OCI-LY7 (cell line): ENCODE data around the gene B4GALT6. TPM values are rescaled to one million over a fixed set of nuclear protein-coding genes. Genes with fewer than 3 reads are reported as not detected.

Experiments used
- BruUV-seq: library from RNA; stranded (reverse); fragments of 400-500 nt; replicated peaks from 2 replicates; lab custom pipeline; 2021; lab: Mats Ljungman, UMichigan
- CTCF ChIA-PET: fragments of 300-600 bp; sonication (Branson Sonifier 250); formaldehyde crosslinking; loops from one replicate; lab custom pipeline; 2022; ENCODE audit warnings: antibody characterized with exemption; ENCODE audit not compliant: unreplicated experiment; lab: Charles Lee
- POLR2A ChIA-PET: fragments of 300-600 bp; sonication (Branson Sonifier 250); formaldehyde crosslinking; loops from one replicate; lab custom pipeline; 2022; ENCODE audit warnings: antibody characterized with exemption; lab: Charles Lee
- DNase-seq: peaks from one replicate; pipeline ENCODE4 v3.0.0-alpha.2; 2015; ENCODE audit warnings: low spot score
- H2AFZ ChIP-seq: fragments of 200-600 bp; sonication (generic), shearing (Covaris generic); 2 replicates; pipeline ENCODE4 v1.6.1; 2014; ENCODE audit warnings: mild to moderate bottlenecking, antibody characterized with exemption, low read length, moderate library complexity
- H3K27ac ChIP-seq: fragments of 200-600 bp; sonication (generic); 2 replicates; pipeline ENCODE4 v1.5.1; 2014; ENCODE audit warnings: mixed run types, low read depth, mild to moderate bottlenecking, moderate library complexity, low read length, inconsistent platforms; ENCODE audit not compliant: poor library complexity, severe bottlenecking
- H3K36me3 ChIP-seq: fragments of 200-600 bp; sonication (generic); 2 replicates; pipeline ENCODE4 v1.6.1; 2014; ENCODE audit warnings: mild to moderate bottlenecking, antibody characterized with exemption, low read length, moderate library complexity, mixed read lengths; ENCODE audit not compliant: insufficient read depth
- H3K4me1 ChIP-seq: fragments of 200-600 bp; sonication (generic); 2 replicates; pipeline ENCODE4 v1.5.1; 2014; ENCODE audit warnings: mild to moderate bottlenecking, low read length; ENCODE audit not compliant: insufficient read depth, poor library complexity, severe bottlenecking
- H3K4me2 ChIP-seq: fragments of 200-600 bp; sonication (generic); 2 replicates; pipeline ENCODE4 v1.6.1; 2014; ENCODE audit warnings: mild to moderate bottlenecking, low read length
- H3K4me3 ChIP-seq: fragments of 200-600 bp; sonication (generic); 2 replicates; pipeline ENCODE4 v1.5.1; 2014; ENCODE audit warnings: mild to moderate bottlenecking, low read depth, low read length; ENCODE audit not compliant: poor library complexity, severe bottlenecking
- H3K79me2 ChIP-seq: fragments of 200-600 bp; sonication (generic); 2 replicates; pipeline ENCODE4 v1.6.1; 2016; ENCODE audit warnings: low read depth, mild to moderate bottlenecking, low read length, moderate library complexity, mixed read lengths; ENCODE audit not compliant: insufficient read depth
- H3K9me2 ChIP-seq: fragments of 200-600 bp; sonication (generic); 2 replicates; pipeline ENCODE4 v1.6.1; 2016; ENCODE audit warnings: mild to moderate bottlenecking, low read length, mixed read lengths; ENCODE audit not compliant: insufficient read depth
- H3K9me3 ChIP-seq: fragments of 200-600 bp; sonication (generic); 2 replicates; pipeline ENCODE4 v1.6.1; 2014; ENCODE audit warnings: mild to moderate bottlenecking, mixed run types, low read length, mixed read lengths
- H4K20me1 ChIP-seq: fragments of 200-600 bp; sonication (generic); 2 replicates; pipeline ENCODE4 v1.6.1; 2014; ENCODE audit warnings: mild to moderate bottlenecking, antibody characterized with exemption, low read length, moderate library complexity, mixed read lengths; ENCODE audit not compliant: insufficient read depth
- EZH2phosphoT487 ChIP-seq: fragments of 200-600 bp; sonication (generic); IDR thresholded peaks from 2 replicates; pipeline ENCODE4 v1.6.1; 2018; ENCODE audit warnings: low read depth, borderline replicate concordance, mild to moderate bottlenecking, mixed run types, antibody characterized with exemption, low read length, moderate library complexity, mixed read lengths
- intact Hi-C: fragments of 100-400 bp; cut with micrococcal nuclease; formaldehyde crosslinking; loops from one replicate; pipeline ENCODE4 v1.10.0; 2022; ENCODE audit not compliant: unreplicated experiment
- total RNA-seq, 2 experiments: library from RNA; depleted of rRNA in 1 of 2; stranded (reverse); fragments of >200 nt in 1 of 2; shearing (Covaris generic) in 1 of 2; gene quantifications; 2 replicates each; pipeline ENCODE4 v1.2.3, GENCODE V29; 2014 to 2022
- TF ChIP-seq, protein P1 (sequence below): fragments of 200-600 bp; sonication (generic); conservative IDR thresholded peaks from 2 replicates; pipeline ENCODE4 v1.5.1; 2014; ENCODE audit warnings: mild to moderate bottlenecking, antibody characterized with exemption, low read length, moderate library complexity, mixed read lengths

The B4GALT6 gene
- total RNA-seq, 2 experiments from 2014 or later = 5.5 to 22.8 TPM

- intact Hi-C loops = no loop called here
- no peak overlapping the region for H3K27ac ChIP-seq
- CTCF ChIA-PET = no interaction called here
- TF ChIP-seq, protein P1, sequence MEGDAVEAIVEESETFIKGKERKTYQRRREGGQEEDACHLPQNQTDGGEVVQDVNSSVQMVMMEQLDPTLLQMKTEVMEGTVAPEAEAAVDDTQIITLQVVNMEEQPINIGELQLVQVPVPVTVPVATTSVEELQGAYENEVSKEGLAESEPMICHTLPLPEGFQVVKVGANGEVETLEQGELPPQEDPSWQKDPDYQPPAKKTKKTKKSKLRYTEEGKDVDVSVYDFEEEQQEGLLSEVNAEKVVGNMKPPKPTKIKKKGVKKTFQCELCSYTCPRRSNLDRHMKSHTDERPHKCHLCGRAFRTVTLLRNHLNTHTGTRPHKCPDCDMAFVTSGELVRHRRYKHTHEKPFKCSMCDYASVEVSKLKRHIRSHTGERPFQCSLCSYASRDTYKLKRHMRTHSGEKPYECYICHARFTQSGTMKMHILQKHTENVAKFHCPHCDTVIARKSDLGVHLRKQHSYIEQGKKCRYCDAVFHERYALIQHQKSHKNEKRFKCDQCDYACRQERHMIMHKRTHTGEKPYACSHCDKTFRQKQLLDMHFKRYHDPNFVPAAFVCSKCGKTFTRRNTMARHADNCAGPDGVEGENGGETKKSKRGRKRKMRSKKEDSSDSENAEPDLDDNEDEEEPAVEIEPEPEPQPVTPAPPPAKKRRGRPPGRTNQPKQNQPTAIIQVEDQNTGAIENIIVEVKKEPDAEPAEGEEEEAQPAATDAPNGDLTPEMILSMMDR = no peak
- no peak for TF ChIP-seq EZH2phosphoT487
- no peaks in the 10 kb centered on the region for H3K9me3 ChIP-seq
- no peak for DNase-seq
- no peaks in the 10 kb centered on the region for H3K9me2 ChIP-seq
- H3K4me1 ChIP-seq = peaks cover 29% of the 10 kb centered on the region
- H4K20me1 ChIP-seq = no peaks in the 10 kb centered on the region
- no TSS peak for BruUV-seq
- H3K36me3 ChIP-seq = peaks cover 27% of the 10 kb centered on the region
- no peak overlapping the region for H3K4me2 ChIP-seq
- no peak overlapping the region for H2AFZ ChIP-seq
- H3K4me3 ChIP-seq = no peak overlapping the region
- H3K79me2 ChIP-seq = peaks cover 3% of the 10 kb centered on the region; the same call in 1 of the 2 replicates
- POLR2A ChIA-PET = no interaction called here
Observed at GRCh38 chr18:31660763-31661162, 23.6 kb downstream of the B4GALT6 start.

- no peaks in the 10 kb centered on the region for H4K20me1 ChIP-seq
- intact Hi-C loops = no loop called here
- H3K36me3 ChIP-seq = peaks cover 23% of the 10 kb centered on the region
- POLR2A ChIA-PET = interaction anchor here (1.7 kb wide), 1 partner anchor 84 kb away, joined by 4 read pairs; no protein-coding TSS in a partner anchor
- no TSS peak for BruUV-seq
- peak overlapping the region; percentile 47 for H3K4me2 ChIP-seq
- no peaks in the 10 kb centered on the region for H3K9me2 ChIP-seq
- TF ChIP-seq, protein P1 = no peak
- no peak for TF ChIP-seq EZH2phosphoT487
- H3K27ac ChIP-seq = peak overlapping the region; percentile 49
- H2AFZ ChIP-seq = peak overlapping the region; percentile 70; the same call in 1 of the 2 replicates
- H3K79me2 ChIP-seq = peaks cover 3% of the 10 kb centered on the region; the same call in 1 of the 2 replicates
- H3K4me3 ChIP-seq = peak overlapping the region; percentile 43
- CTCF ChIA-PET = no interaction called here
- H3K4me1 ChIP-seq = peaks cover 37% of the 10 kb centered on the region
- no peaks in the 10 kb centered on the region for H3K9me3 ChIP-seq
- DNase-seq = no peak
Observed at GRCh38 chr18:31659576-31660177, 24.7 kb downstream of the B4GALT6 start.
